PC-9 (cell line): ENCODE results near the gene FARS2.

ENCODE experiments used
- EZH2 ChIP-seq: fragments of 200-600 bp; sonication (generic); IDR thresholded peaks from 2 replicates; pipeline ENCODE4 v1.8.0; 2017; ENCODE audit warnings: antibody characterized with exemption, low read depth
- TF ChIP-seq, protein P1 (sequence below): fragments of 200-600 bp; sonication (generic); conservative IDR thresholded peaks from 2 replicates; pipeline ENCODE4 v1.6.1; 2017; ENCODE audit warnings: mixed run types, antibody characterized with exemption, mild to moderate bottlenecking, moderate library complexity

- TF ChIP-seq EZH2: no peak
- TF ChIP-seq, protein P1, sequence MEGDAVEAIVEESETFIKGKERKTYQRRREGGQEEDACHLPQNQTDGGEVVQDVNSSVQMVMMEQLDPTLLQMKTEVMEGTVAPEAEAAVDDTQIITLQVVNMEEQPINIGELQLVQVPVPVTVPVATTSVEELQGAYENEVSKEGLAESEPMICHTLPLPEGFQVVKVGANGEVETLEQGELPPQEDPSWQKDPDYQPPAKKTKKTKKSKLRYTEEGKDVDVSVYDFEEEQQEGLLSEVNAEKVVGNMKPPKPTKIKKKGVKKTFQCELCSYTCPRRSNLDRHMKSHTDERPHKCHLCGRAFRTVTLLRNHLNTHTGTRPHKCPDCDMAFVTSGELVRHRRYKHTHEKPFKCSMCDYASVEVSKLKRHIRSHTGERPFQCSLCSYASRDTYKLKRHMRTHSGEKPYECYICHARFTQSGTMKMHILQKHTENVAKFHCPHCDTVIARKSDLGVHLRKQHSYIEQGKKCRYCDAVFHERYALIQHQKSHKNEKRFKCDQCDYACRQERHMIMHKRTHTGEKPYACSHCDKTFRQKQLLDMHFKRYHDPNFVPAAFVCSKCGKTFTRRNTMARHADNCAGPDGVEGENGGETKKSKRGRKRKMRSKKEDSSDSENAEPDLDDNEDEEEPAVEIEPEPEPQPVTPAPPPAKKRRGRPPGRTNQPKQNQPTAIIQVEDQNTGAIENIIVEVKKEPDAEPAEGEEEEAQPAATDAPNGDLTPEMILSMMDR: no peak
Measured at GRCh38 chr6:5515200-5515599, 253.9 kb downstream of the FARS2 start.
